Measurements from ENCODE around the gene CHST8. TPM values are rescaled to one million over a fixed set of nuclear protein-coding genes. Genes with fewer than 3 reads are reported as not detected.
"Not testable (repeated sequence)": the region's sequence is repeated elsewhere in the genome, so short reads cannot be mapped to it uniquely, and the experiment has no call there.

The CHST8 gene
- total RNA-seq, 1 experiment from 2014 or later = not detected

- no peak for DNase-seq (ENCODE audit: low read depth)
Measured at GRCh38 chr19:33641956-33642498, 20.3 kb downstream of the CHST8 start.

DNA sequence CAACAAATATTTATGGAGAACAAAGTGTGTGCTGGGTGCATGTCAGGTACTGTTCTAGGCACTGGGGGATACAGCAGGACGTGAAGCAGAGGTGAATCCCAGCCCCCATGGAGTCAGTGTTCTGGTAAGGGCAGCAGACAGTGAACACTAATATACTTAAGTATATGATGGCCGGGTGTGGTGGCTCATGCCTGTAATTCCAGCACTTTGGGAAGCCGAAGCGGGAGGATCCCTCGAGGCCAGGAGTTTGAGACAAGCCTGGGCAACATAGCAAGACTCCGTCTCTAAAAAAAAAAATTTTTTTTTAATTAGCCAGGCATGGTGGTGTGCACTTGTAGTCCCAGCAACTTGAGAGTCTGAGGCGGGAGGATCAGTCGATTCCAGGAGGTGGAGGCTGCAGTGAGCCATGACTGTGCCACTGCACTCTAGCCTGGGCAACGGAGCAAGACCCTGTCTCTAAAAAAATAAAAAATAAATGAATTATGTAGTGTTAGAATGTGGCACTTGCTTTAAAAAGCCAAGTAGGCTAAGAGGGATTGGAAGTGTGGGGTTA lies 22.6 kb downstream of the CHST8 start:
- DNase-seq (ENCODE audit: low read depth) = no peak

GRCh38 chr19:33646306-33646705 lies 24.6 kb downstream of the CHST8 start:
- DNase-seq (ENCODE audit: low read depth) = no peak

- no peak for DNase-seq (ENCODE audit: low read depth)
Measured at GRCh38 chr19:33647146-33647545, 25.4 kb downstream of the CHST8 start.

DNA sequence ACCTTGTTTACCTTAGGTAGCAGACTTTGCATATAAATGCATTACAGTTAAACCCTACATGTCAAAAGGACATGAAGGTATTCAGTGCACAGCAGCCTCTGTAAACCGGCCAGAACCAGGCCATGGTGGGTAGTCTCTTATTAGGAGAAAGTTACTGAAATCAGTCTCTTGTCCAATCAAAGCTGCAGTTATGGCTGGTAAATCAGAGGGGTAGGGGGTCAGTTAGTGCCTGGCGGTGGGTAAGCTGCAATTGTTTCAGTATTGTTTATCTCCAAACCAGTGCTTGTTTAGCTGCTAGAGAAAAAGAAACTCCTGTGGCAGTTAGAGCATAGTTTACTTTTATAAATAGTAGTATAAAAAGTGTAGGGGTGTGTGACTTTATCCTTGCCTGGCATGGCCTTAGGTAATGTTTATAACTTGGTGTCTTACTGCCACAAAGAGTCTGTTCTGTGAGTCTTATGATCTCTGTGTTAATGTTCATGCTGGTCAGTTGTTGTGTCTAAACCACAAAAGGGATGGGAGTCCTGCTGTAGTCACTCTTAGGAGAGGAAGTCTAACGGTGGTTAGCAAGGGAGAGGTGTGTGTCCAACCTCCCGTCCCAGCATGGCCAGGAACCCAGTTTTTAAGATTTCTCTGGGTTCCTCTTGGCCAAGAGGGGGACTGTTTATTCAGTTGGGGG lies 28.0 kb downstream of the CHST8 start:
- DNase-seq (ENCODE audit: low read depth) = no peak

- DNase-seq (ENCODE audit: low read depth) = no peak
Measured at GRCh38 chr19:33653684-33654083, 31.9 kb downstream of the CHST8 start.

DNA sequence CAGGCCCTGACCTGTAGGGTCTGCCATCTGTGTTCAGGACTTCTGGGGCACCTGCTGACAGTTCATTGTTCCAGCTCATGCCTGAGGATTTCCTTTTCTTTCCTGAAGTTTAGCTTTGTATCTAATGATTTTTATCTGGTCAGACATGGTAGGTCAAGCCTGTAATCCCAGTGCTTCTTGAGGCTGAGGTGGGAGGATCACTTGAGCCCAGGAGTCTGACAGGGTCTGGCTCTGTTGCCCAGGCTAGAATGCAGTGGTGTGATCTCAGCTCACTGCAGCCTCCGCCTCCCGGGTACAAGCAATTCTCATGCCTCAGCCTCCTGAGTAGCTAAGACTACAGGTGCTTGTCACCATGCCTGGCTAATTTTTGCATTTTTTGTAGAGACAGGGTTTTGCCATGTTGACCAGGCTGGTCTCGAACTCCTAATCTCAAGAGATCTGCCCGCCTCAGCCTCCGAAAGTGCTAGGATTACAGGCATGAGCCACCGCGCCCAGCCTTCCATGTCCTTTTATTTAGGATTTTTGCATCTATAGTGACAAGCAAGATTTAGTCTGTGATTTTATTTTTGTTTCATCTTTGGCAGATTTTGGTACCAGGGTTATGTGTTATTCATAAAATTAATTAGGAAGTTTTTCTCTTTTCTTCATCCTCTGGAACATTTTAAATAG lies 33.2 kb downstream of the CHST8 start:
- no peak for DNase-seq (ENCODE audit: low read depth)

- DNase-seq (ENCODE audit: low read depth) = no peak
Measured at GRCh38 chr19:33659835-33660234, 38.1 kb downstream of the CHST8 start.

GRCh38 chr19:33660410-33661124 lies 38.8 kb downstream of the CHST8 start:
- DNase-seq (ENCODE audit: low read depth) = peak; percentile 15

GRCh38 chr19:33661336-33661735 lies 39.6 kb downstream of the CHST8 start:
- no peak for DNase-seq (ENCODE audit: low read depth)

GRCh38 chr19:33662391-33663092 lies 40.8 kb downstream of the CHST8 start:
- DNase-seq (ENCODE audit: low read depth) = no peak

GRCh38 chr19:33663316-33663715 lies 41.6 kb downstream of the CHST8 start:
- not testable (repeated sequence) for DNase-seq (ENCODE audit: low read depth)

GRCh38 chr19:33664744-33665143 lies 43.0 kb downstream of the CHST8 start:
- no peak for DNase-seq (ENCODE audit: low read depth)

DNA sequence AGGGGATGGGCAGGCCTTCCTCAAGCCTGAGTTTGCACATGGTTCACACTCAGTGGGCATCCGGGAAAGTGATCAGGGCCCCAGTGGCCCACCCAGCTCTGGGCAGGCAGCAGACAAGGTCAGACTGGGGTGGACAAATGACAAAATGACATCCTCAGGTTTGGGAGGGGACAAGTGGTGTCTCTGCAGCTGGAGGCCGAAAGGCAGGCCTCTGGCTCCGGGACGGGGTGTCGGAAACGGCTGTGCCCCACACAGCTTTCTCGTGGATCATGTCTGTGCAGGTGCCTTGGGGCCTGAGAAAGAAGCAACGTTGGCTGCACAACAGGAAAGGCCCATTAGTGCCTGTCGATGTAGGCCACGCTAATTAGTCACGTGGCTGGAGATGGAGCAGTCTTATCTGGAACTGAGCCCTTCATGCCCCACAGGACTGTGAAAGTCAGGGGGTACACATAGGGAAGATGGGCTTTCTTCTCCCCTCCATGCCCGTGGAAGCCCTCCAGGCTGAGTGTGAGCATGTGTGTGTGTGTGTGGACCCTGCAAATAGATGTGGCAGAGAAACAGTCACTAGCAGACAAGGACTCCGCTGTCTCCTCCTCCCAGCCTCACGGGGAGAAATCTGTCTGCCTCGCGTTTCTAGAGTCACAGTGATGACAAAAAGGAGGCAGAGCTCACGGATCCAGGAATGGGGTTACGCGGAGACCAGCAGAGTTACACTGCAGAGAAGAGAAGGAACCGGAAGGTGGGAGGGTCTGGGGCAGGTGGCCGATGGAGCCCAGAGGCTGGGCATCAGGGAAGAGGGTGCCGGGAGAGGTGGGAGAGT lies 44.2 kb downstream of the CHST8 start:
- no peak for DNase-seq (ENCODE audit: low read depth)

GRCh38 chr19:33667141-33667650 lies 45.4 kb downstream of the CHST8 start:
- DNase-seq (ENCODE audit: low read depth) = no peak

- DNase-seq (ENCODE audit: low read depth) = no peak
Measured at GRCh38 chr19:33667881-33668280, 46.1 kb downstream of the CHST8 start.

DNA sequence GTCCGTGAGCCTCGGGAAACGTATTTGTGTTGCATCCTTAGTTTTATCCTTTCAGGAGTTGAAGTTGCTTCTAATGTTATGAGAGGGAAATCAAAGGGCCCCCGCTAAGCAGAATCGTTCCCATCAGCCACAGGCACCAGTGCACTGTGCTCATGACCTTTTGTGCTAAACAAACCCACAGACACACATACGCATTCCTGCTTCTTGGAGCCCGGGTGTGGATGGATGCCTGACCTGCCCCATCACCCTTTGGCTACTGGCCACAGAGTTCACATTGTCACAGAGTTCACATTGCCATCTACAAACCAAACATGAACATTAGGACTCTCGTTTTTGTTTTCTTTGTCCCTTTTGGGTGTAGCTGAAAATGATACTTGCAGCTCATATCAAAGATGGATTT lies 47.2 kb downstream of the CHST8 start:
- DNase-seq (ENCODE audit: low read depth) = no peak

- no peak for DNase-seq (ENCODE audit: low read depth)
Measured at GRCh38 chr19:33669376-33669775, 47.6 kb downstream of the CHST8 start.

DNA sequence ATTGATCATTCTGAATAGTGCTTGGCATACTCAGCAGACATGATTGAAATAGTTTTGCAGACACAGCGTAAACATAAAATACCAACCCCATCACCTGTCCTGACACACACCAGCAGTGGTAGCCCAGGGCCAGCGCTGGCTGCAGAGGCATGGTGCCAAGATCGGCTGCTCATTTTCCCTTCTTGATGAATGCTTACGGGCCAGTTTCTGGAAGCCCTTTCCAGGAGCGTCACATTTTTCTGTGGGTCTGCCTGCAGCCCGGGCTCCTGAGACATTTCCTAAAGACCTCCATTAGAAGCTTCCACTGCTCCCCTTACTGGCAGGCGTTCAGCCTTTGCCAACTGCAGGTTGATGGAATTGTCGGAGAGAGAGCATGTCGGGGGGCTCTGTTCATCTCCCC lies 48.6 kb downstream of the CHST8 start:
- no peak for DNase-seq (ENCODE audit: low read depth)

- no peak for DNase-seq (ENCODE audit: low read depth)
Measured at GRCh38 chr19:33671211-33671610, 49.5 kb downstream of the CHST8 start.

Measured in RPMI7951 (cell line).